NT2/D1 (cell line): ENCODE measurements around the gene HOXB8.

Experiments
- DNase-seq: peaks from one replicate; pipeline ENCODE4 v3.0.0-alpha.2; 2011; ENCODE audit warnings: low read depth, low spot score
- H3K27me3 ChIP-seq: 2 replicates; pipeline ENCODE4 v1.6.0; 2011; ENCODE audit warnings: mild to moderate bottlenecking; ENCODE audit not compliant: insufficient read length, insufficient read depth
- H3K36me3 ChIP-seq: 2 replicates; pipeline ENCODE4 v1.6.1; 2011; ENCODE audit warnings: mild to moderate bottlenecking, low read length, mixed read lengths; ENCODE audit not compliant: insufficient read depth, insufficient read length
- H3K4me1 ChIP-seq: 2 replicates; pipeline ENCODE4 v1.5.1; 2011; ENCODE audit not compliant: insufficient read depth, insufficient read length
- H3K4me3 ChIP-seq: 2 replicates; pipeline ENCODE4 v1.5.1; 2011; ENCODE audit warnings: low read depth; ENCODE audit not compliant: insufficient read length
- H3K9ac ChIP-seq: 2 replicates; pipeline ENCODE4 v1.6.0; 2011; ENCODE audit warnings: low read depth; ENCODE audit not compliant: insufficient read length
- H3K9me3 ChIP-seq: 2 replicates; pipeline ENCODE4 v1.5.1; 2011; ENCODE audit warnings: mild to moderate bottlenecking, low read length; ENCODE audit not compliant: insufficient read depth
- SUZ12 ChIP-seq: IDR thresholded peaks from 2 replicates; pipeline ENCODE4 v1.6.1; 2011; ENCODE audit not compliant: insufficient read length, insufficient read depth; ENCODE audit errors: extremely low read depth
- YY1 ChIP-seq: IDR thresholded peaks from 2 replicates; pipeline ENCODE4 v1.6.1; 2011; ENCODE audit not compliant: insufficient read length, insufficient read depth
- ZNF274 ChIP-seq: IDR thresholded peaks from 2 replicates; pipeline ENCODE4 v1.6.1; 2011; ENCODE audit warnings: mild to moderate bottlenecking, low read depth, low read length

The HOXB8 gene

DNA sequence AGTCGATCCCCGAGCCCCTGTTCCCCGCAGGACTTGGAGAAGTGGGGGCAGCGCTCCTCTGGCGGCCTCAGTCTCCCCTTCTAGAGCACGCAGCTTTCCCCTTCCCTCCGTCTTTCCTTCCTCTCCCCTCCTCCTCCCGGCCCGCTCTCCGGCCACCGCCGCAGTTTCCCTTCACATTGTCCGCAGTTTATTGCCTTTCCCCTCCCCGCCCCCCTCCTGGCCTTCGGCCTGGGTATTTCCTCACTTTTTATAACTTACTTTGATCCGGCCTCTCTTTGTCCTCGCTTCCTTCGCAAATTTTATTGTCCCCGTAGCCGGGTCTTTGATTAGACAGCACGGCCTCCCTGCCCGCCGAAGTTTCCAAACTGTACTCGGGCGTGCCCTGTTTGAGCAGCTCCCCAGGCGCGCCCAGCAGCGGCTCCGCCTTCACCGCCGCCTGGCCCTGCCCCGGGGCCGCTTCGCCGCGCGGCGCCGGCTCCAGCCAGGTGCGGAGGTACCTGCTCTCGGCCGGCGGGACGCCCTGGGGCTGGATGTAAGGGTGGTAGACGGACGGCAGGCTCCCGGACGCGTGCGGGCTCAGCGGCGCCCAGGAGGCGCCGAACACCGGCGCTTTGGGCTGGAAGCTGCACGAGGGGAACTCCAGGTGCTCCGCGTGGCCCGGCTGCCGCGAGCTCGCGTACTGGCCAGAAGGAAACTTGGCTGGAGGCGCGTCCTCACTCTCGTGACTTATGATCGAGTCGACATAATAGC, 10.6 kb upstream of the HOXB8 start:
- Histone ChIP-seq H3K9me3 (peaks cover 7% of the 10 kb centered on the region; the same call in 1 of the 2 replicates), H3K4me1 (peaks cover 4% of the 10 kb centered on the region), H3K27me3 (peaks cover 97% of the 10 kb centered on the region), H3K4me3 (peak overlapping the region; percentile 49), H3K9ac (peak overlapping the region; percentile 69), H3K36me3 (peaks cover 6% of the 10 kb centered on the region)
- no peak for TF ChIP-seq ZNF274
- TF ChIP-seq SUZ12: no peak
- no peak for TF ChIP-seq YY1
- DNase-seq: no peak

DNA sequence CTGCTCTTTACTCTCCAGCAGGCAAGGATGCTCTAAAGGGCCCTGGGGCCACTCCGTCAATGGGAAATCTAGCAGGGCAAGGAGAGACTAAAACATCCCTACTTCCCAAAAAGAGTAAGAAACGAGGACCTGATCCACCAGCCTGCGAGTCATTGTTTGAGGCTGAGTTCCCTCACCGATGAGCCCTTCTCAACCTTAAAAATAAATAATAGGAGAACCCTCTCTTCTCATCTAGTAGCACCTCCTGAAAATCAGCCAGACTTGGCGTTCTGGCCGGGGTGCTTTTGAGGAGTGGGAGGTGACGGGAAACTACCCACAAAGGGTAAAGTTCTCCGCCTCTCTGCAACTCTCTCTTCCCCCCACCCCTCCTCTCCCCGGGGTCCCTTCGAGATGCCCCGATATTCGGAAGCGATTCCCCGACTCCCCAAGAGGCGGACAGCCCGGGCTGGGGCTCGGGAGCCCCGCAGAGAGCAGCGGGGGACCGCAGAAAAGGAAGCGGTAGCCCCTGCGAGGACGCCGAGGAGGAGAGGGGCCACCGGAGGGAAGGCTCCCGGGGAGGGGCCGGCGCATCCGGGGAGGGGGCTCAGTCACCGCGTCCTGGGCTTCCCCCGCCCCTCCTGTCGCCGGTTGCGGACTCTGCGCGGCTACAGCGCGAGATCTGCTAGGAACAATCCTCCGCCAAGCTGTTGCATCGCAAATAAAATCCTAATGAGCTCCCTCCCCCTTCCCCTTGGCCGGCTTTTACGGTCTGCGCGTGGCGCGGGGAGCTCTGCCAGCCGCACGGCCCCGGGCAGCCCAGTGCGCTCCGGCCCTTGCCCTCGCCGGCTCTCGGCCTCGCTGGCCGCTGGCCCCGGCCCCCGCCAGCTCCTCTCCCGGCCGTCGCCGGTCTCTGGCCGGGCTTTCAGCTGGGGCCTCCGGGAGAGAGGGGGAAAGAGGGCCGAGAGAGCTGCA, 9.7 kb upstream of the HOXB8 start:
- Histone ChIP-seq H3K4me3 (peak overlapping the region; percentile 49), H3K36me3 (no peaks in the 10 kb centered on the region), H3K9me3 (peaks cover 7% of the 10 kb centered on the region; the same call in 1 of the 2 replicates), H3K4me1 (peaks cover 6% of the 10 kb centered on the region), H3K9ac (peak overlapping the region; percentile 69), H3K27me3 (peaks cover 100% of the 10 kb centered on the region)
- no peak for TF ChIP-seq ZNF274
- peak; percentile 79 for TF ChIP-seq SUZ12
- DNase-seq: no peak

DNA sequence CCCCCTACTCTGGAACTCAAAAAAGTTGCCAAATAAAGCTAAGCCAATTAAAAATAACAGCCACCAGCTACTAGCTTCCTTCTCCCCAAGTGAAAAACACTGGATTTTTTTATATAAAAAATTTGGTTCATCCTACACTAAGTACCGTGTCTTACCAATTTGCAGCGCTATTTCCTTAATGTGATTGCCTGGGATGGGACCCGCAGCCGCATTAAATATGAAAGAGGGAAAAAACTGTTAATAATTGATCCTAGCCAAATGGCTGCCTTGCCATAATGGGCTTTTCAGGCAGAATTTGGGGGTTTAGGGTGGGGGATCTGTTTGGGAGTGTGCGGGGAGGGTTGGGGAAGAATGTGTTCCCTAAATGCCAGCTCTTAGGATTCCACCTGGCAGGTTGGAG, 9.0 kb upstream of the HOXB8 start:
- TF ChIP-seq SUZ12 (no peak), ZNF274 (no peak), YY1 (no peak)
- DNase-seq: no peak
- peaks cover 7% of the 10 kb centered on the region; the same call in 1 of the 2 replicates for H3K9me3 ChIP-seq
- H3K9ac ChIP-seq: no peak overlapping the region
- no peaks in the 10 kb centered on the region for H3K36me3 ChIP-seq
- H3K4me3 ChIP-seq: no peak overlapping the region
- peaks cover 100% of the 10 kb centered on the region for H3K27me3 ChIP-seq
- peaks cover 7% of the 10 kb centered on the region for H3K4me1 ChIP-seq

DNA sequence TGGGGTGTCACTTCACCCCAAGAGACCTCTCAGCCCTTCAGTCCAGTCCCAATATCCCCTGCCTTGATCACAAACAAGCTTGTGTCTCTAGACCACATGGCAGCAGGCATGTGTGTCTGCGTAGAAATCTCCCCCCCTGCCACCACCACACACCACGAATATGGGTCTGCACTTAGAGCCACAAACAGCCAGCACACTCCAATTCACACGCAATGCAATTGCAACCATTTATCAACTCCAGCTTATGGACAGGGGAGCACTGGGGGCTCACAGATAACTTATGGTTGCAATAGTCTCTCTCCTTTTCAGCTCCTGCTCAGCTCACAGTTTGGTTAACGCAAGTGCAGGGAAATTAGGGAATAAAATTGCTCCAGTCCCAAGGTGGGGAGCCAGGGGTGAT, 8.5 kb upstream of the HOXB8 start:
- TF ChIP-seq ZNF274: no peak
- no peak for TF ChIP-seq YY1
- no peak for TF ChIP-seq SUZ12
- Histone ChIP-seq H3K36me3 (no peaks in the 10 kb centered on the region), H3K9ac (no peak overlapping the region), H3K4me1 (peaks cover 7% of the 10 kb centered on the region), H3K4me3 (no peak overlapping the region), H3K9me3 (peaks cover 7% of the 10 kb centered on the region; the same call in 1 of the 2 replicates), H3K27me3 (peaks cover 100% of the 10 kb centered on the region)
- no peak for DNase-seq

DNA sequence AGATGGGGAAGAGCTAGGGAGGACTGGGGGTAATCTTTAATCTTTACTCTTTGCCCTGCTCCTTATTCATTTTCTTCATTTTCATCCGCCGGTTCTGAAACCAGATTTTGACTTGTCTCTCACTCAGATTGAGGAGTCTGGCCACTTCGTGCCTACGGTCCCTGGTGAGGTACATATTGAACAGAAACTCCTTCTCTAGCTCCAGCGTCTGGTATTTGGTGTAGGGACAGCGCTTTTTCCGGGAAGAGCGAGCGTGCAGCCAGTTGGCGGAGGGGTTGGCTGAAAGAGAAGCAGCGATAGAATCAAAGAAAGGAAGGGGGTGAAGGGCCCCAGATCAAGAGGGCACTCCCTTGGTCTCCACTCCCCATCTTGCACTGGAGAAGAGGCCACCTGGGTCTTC, 7.8 kb upstream of the HOXB8 start:
- H3K36me3 ChIP-seq: no peaks in the 10 kb centered on the region
- H3K4me3 ChIP-seq: no peak overlapping the region
- TF ChIP-seq ZNF274 (no peak), SUZ12 (no peak), YY1 (no peak)
- peaks cover 10% of the 10 kb centered on the region for H3K4me1 ChIP-seq
- H3K27me3 ChIP-seq: peaks cover 100% of the 10 kb centered on the region
- peaks cover 7% of the 10 kb centered on the region; the same call in 1 of the 2 replicates for H3K9me3 ChIP-seq
- no peak overlapping the region for H3K9ac ChIP-seq
- no peak for DNase-seq

DNA sequence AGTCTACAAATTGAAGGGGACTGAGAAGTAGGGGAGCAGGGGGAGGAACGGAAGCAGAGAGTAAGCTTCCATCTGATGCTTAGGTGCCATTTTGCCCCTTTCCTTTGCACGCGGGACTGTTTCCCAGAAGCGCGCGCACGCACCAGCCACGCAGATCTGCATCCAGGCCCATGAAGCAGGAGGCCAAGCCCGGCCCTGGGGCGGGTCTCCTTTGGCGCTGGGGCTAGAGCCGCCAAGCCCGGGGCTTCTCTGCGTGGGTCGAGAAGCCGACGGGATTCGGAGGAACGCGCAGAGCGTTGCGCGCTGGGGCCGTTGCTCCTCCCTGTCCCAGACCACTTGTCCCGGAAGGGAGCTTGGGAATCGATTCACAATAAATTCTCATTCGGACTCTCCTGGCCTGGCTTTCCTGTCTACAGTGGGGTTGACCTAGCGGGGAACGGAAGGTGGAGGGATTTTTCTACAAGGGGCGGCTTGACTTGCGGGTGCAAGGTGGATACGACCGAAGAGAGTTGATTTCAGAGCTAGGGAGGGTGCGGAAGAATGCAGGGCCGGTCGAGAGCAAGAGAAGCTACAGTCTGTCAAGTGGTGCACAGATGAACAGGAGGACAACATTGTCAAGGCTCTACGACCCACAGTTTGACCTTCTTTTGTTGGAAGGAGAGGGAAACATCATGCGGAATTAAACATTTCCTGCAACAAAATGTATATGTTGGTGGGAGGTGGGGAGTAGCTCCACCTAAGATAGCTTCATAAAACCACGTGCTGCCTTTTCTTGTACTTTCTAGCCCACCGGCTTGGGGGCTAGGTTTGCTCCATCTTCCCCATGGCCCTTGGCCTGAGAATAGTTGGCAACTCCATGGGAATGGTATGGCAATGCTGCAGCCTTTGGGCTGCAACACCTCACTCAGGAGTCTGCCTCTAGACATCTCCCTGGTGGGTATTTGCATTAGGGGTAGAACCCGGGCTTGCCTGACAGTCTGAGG, 6.6 kb upstream of the HOXB8 start:
- H3K9ac ChIP-seq: no peak overlapping the region
- peak; percentile 33 for TF ChIP-seq SUZ12
- no peak for TF ChIP-seq ZNF274
- TF ChIP-seq YY1: no peak
- peaks cover 100% of the 10 kb centered on the region for H3K27me3 ChIP-seq
- no peaks in the 10 kb centered on the region for H3K36me3 ChIP-seq
- peaks cover 13% of the 10 kb centered on the region for H3K4me1 ChIP-seq
- no peak for DNase-seq
- peaks cover 7% of the 10 kb centered on the region; the same call in 1 of the 2 replicates for H3K9me3 ChIP-seq
- H3K4me3 ChIP-seq: no peak overlapping the region
